Activated CD8-positive, alpha-beta T cell treated with anti-CD3 and anti-CD28 coated beads for 36 hours (primary cell): ENCODE results near the gene NFKBIZ. TPM values are rescaled to one million over a fixed set of nuclear protein-coding genes. Genes with fewer than 3 reads are reported as not detected.

Experiments used
- ATAC-seq: fragments of 200-7000 bp; cut with Tn5 transposase; one replicate; pipeline ENCODE4 v1.10.0; 2021; ENCODE audit warnings: mild to moderate bottlenecking, moderate library complexity
- CTCF ChIA-PET: fragments of 350-600 bp; sonication (Branson Sonifier 250); formaldehyde crosslinking; loops from one replicate; lab custom pipeline; 2021; ENCODE audit warnings: antibody characterized with exemption; lab: Charles Lee
- POLR2A ChIA-PET: fragments of 350-600 bp; sonication (Branson Sonifier 250); formaldehyde crosslinking; loops from one replicate; lab custom pipeline; 2021; ENCODE audit warnings: antibody characterized with exemption; lab: Charles Lee
- DNase-seq: peaks from one replicate; pipeline ENCODE4 v3.0.0-alpha.2; 2020
- H3K27ac Mint-ChIP-seq: one replicate; pipeline ENCODE4 v1.8.0; 2021; ENCODE audit warnings: mild to moderate bottlenecking, mixed read lengths
- H3K27me3 Mint-ChIP-seq: one replicate; pipeline ENCODE4 v1.8.0; 2021; ENCODE audit warnings: mixed read lengths
- H3K36me3 Mint-ChIP-seq: one replicate; pipeline ENCODE4 v1.8.0; 2021; ENCODE audit warnings: low read depth, mixed read lengths
- H3K4me1 Mint-ChIP-seq: one replicate; pipeline ENCODE4 v1.8.0; 2021; ENCODE audit warnings: low read depth, mixed read lengths
- H3K4me3 Mint-ChIP-seq: one replicate; pipeline ENCODE4 v1.8.0; 2021; ENCODE audit warnings: mild to moderate bottlenecking, moderate library complexity, mixed read lengths
- H3K9me3 Mint-ChIP-seq: one replicate; pipeline ENCODE4 v1.8.0; 2021; ENCODE audit warnings: mixed read lengths
- CTCF ChIP-seq: fragments of 200-600 bp; IDR thresholded peaks from one replicate; pipeline ENCODE4 v1.8.0; 2022; ENCODE audit warnings: antibody characterized with exemption, mild to moderate bottlenecking
- intact Hi-C: fragments of 100-400 bp; cut with micrococcal nuclease; formaldehyde crosslinking; loops from one replicate; pipeline ENCODE4 v1.10.0; 2022
- total RNA-seq, 2 experiments: library from RNA; stranded (reverse); gene quantifications; one replicate each; pipeline ENCODE4 v1.2.3, GENCODE V29; 2021

NFKBIZ gene
- total RNA-seq, 2 experiments from 2014 or later = 62.1 to 70.6 TPM

GRCh38 chr3:101852983-101853840, 3.9 kb downstream of the NFKBIZ start:
- peaks cover 80% of the 10 kb centered on the region for H3K36me3 Mint-ChIP-seq
- H3K4me1 Mint-ChIP-seq = peaks cover 70% of the 10 kb centered on the region
- ChIA-PET POLR2A (interaction anchor here (0.6 to 10.2 kb wide), 10 partner anchors 8 to 207 kb away, joined by 3 to 151 read pairs (median 5); no protein-coding TSS in a partner anchor), CTCF (interaction anchor here (0.7 to 2.9 kb wide), 7 partner anchors 23 to 375 kb away, joined by 3 to 19 read pairs (median 6); no protein-coding TSS in a partner anchor)
- peak overlapping the region; percentile 96 for H3K27ac Mint-ChIP-seq
- no peak for DNase-seq
- H3K4me3 Mint-ChIP-seq = peak overlapping the region; percentile 87
- no peaks in the 10 kb centered on the region for H3K27me3 Mint-ChIP-seq
- intact Hi-C loops = loop anchor here (5.0 to 10.0 kb wide), 4 partner anchors 36 to 372 kb away; partner anchors contain the start of gene RPL24
- no peak for ATAC-seq
- no peak for TF ChIP-seq CTCF
- no peaks in the 10 kb centered on the region for H3K9me3 Mint-ChIP-seq

DNA sequence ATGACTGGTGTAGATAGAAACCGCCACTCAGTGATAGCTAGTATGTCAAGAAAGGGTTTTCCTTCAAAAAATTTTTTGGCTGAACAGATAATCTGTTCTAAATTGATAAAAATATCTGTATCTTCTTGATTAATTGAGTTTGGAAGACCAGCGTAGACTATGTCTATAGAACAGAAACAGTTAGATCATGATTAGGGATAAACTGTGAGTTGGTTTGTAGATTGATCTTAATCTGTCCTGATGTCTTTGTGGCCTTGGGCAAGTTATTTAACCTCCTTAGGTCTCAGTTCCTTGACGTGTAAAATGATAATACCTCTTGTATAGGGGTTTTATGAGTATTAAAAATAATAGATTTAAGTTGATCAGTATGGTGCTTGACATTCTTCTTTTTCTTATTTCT, 4.7 kb downstream of the NFKBIZ start:
- DNase-seq = no peak
- TF ChIP-seq CTCF = no peak
- H3K4me1 Mint-ChIP-seq = peaks cover 72% of the 10 kb centered on the region
- peak overlapping the region; percentile 96 for H3K27ac Mint-ChIP-seq
- ChIA-PET POLR2A (interaction anchor here (1.4 to 10.2 kb wide), 6 partner anchors 22 to 206 kb away, joined by 3 to 151 read pairs (median 5); no protein-coding TSS in a partner anchor), CTCF (interaction anchor here (0.8 to 1.2 kb wide), 3 partner anchors 35 to 374 kb away, joined by 3 read pairs; no protein-coding TSS in a partner anchor)
- H3K27me3 Mint-ChIP-seq = no peaks in the 10 kb centered on the region
- ATAC-seq = no peak
- H3K36me3 Mint-ChIP-seq = peaks cover 88% of the 10 kb centered on the region
- no peaks in the 10 kb centered on the region for H3K9me3 Mint-ChIP-seq
- intact Hi-C loops = loop anchor here (5.0 to 10.0 kb wide), 4 partner anchors 37 to 371 kb away; partner anchors contain the start of gene RPL24
- no peak overlapping the region for H3K4me3 Mint-ChIP-seq

DNA sequence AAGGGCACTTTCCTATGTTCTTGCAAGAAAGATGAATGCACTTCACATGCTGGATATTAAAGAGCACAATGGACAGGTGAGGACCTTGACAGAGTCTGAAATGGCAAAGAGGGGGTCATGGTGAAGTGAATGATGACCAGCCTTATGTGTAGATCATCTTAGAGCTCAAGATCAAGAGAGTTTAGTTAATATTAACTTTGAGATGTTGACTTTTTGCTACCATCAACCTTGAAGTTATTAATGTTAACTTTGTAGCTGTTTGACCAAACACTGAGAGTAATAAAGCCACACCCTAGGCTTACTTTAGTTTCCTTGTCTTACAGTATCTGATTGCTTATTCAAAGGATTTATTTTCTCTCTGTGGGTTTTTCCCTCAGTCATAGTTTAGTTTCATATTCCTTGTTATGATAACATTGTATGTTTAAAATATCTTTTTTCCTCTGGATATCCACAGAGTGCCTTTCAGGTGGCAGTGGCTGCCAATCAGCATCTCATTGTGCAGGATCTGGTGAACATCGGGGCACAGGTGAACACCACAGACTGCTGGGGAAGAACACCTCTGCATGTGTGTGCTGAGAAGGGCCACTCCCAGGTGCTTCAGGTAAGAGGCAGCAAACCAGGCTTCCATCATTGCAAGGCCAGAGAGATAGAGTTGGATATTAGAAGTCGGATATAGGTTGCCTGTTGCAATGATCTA, 5.4 kb downstream of the NFKBIZ start:
- CTCF ChIA-PET = interaction anchor here (0.7 to 1.5 kb wide), 5 partner anchors 36 to 374 kb away, joined by 3 to 4 read pairs (median 3); no protein-coding TSS in a partner anchor
- no peak for TF ChIP-seq CTCF
- POLR2A ChIA-PET = interaction anchor here (0.8 to 10.2 kb wide), 5 partner anchors 9 to 81 kb away, joined by 3 to 151 read pairs (median 4); no protein-coding TSS in a partner anchor
- peaks cover 95% of the 10 kb centered on the region for H3K36me3 Mint-ChIP-seq
- no peaks in the 10 kb centered on the region for H3K9me3 Mint-ChIP-seq
- no peaks in the 10 kb centered on the region for H3K27me3 Mint-ChIP-seq
- peak overlapping the region; percentile 73 for H3K27ac Mint-ChIP-seq
- no peak for DNase-seq
- ATAC-seq = no peak
- intact Hi-C loops = loop anchor here (5.0 to 10.0 kb wide), 4 partner anchors 37 to 370 kb away; partner anchors contain the start of gene RPL24
- peaks cover 79% of the 10 kb centered on the region for H3K4me1 Mint-ChIP-seq
- no peak overlapping the region for H3K4me3 Mint-ChIP-seq

- intact Hi-C loops = loop anchor here (10.0 kb wide), 3 partner anchors 77 to 367 kb away; partner anchors contain the start of gene RPL24
- peaks cover 89% of the 10 kb centered on the region for H3K4me1 Mint-ChIP-seq
- CTCF ChIA-PET = interaction anchor here (1.5 to 1.9 kb wide), 2 partner anchors 43 to 368 kb away, joined by 4 to 6 read pairs; no protein-coding TSS in a partner anchor
Measured at GRCh38 chr3:101857301-101857741, 8.0 kb downstream of the NFKBIZ start.

More at GRCh38 chr3:101857301-101857741, 8.0 kb downstream of the NFKBIZ start:
- POLR2A ChIA-PET = interaction anchor here (0.8 to 10.2 kb wide), 5 partner anchors 21 to 257 kb away, joined by 3 to 151 read pairs (median 3); no protein-coding TSS in a partner anchor
- Mint-ChIP-seq H3K4me3 (peak overlapping the region; percentile 22), H3K27me3 (no peaks in the 10 kb centered on the region), H3K9me3 (no peaks in the 10 kb centered on the region), H3K27ac (peak overlapping the region; percentile 58), H3K36me3 (peaks cover 94% of the 10 kb centered on the region)
- DNase-seq = no peak
- TF ChIP-seq CTCF = no peak
- no peak for ATAC-seq
